Smooth muscle cell (in vitro differentiated cells): Measurements from ENCODE around the gene FBN2. TPM values are rescaled to one million over a fixed set of nuclear protein-coding genes. Genes with fewer than 3 reads are reported as not detected.

Experiments
- DNase-seq: peaks from one replicate; lab custom pipeline; 2025; ENCODE audit not compliant: unreplicated experiment; lab: John Stamatoyannopoulos, UW
- H2AFZ ChIP-seq: fragments of 200-600 bp; sonication (generic); 2 replicates; pipeline ENCODE4 v1.6.0; 2016; ENCODE audit warnings: antibody characterized with exemption, low read depth, mild to moderate bottlenecking
- H3F3A ChIP-seq: fragments of 200-600 bp; sonication (generic); 2 replicates; pipeline ENCODE4 v1.6.0; 2017; ENCODE audit warnings: antibody characterized with exemption, low read depth
- H3K27ac ChIP-seq: fragments of 200-600 bp; sonication (generic); 2 replicates; pipeline ENCODE4 v1.5.1; 2016; ENCODE audit warnings: low read depth, mild to moderate bottlenecking
- H3K27me3 ChIP-seq: fragments of 200-600 bp; sonication (generic); 2 replicates; pipeline ENCODE4 v1.6.1; 2016; ENCODE audit warnings: low read depth, mild to moderate bottlenecking
- H3K36me3 ChIP-seq: fragments of 200-600 bp; sonication (generic); 2 replicates; pipeline ENCODE4 v1.5.1; 2016; ENCODE audit warnings: low read depth
- H3K4me1 ChIP-seq: fragments of 200-600 bp; sonication (generic); 2 replicates; pipeline ENCODE4 v1.5.1; 2016; ENCODE audit warnings: low read depth
- H3K4me2 ChIP-seq: fragments of 200-600 bp; sonication (generic); 2 replicates; pipeline ENCODE4 v1.6.0; 2016; ENCODE audit warnings: mild to moderate bottlenecking
- H3K4me3 ChIP-seq: fragments of 200-600 bp; sonication (generic); 2 replicates; pipeline ENCODE4 v1.5.1; 2016; ENCODE audit warnings: mild to moderate bottlenecking
- H3K79me2 ChIP-seq: fragments of 200-600 bp; sonication (generic); 2 replicates; pipeline ENCODE4 v1.6.0; 2016; ENCODE audit warnings: low read depth, mild to moderate bottlenecking
- H3K9ac ChIP-seq: fragments of 200-600 bp; sonication (generic); 2 replicates; pipeline ENCODE4 v1.6.0; 2016; ENCODE audit warnings: low read depth
- H3K9me3 ChIP-seq: fragments of 200-600 bp; sonication (generic); replicated peaks from 2 replicates; pipeline ENCODE4 v1.5.1; 2016; ENCODE audit warnings: low read depth
- H4K20me1 ChIP-seq: fragments of 200-600 bp; sonication (generic); 2 replicates; pipeline ENCODE4 v1.6.0; 2016; ENCODE audit warnings: low read depth
- CTCF ChIP-seq: fragments of 200-600 bp; sonication (generic); IDR thresholded peaks from 2 replicates; pipeline ENCODE4 v1.5.1; 2017; ENCODE audit warnings: borderline replicate concordance, mild to moderate bottlenecking, antibody characterized with exemption; ENCODE audit not compliant: insufficient read depth, poor library complexity, severe bottlenecking
- WGBS: methylation state at CpG from one replicate; pipeline ENCODE4 v1.1.7; 2016; ENCODE audit warnings: low lambda C conversion rate; 5-methylcytosine and 5-hydroxymethylcytosine counted together
- polyA plus RNA-seq: library from polyadenylated mRNA; unstranded; fragments of >200 nt; fragmentation: Nextera tagmentation; extraction: Ambion mirVana; gene quantifications from 2 replicates; pipeline ENCODE4 v1.2.1, GENCODE V29; 2016
- total RNA-seq: library from RNA; depleted of rRNA; stranded (reverse); fragments of >200 nt; gene quantifications from 2 replicates; pipeline ENCODE4 v1.2.3, GENCODE V29; 2014

Gene FBN2
- total and polyA plus RNA-seq, 2 experiments from 2014 or later = 17.2 to 25.9 TPM

- Histone ChIP-seq H4K20me1 (no peaks in the 10 kb centered on the region), H3K79me2 (no peaks in the 10 kb centered on the region), H3K9ac (no peak overlapping the region), H3K4me1 (no peaks in the 10 kb centered on the region), H3K27ac (no peak overlapping the region), H2AFZ (no peak overlapping the region), H3K4me2 (no peak overlapping the region), H3F3A (no peaks in the 10 kb centered on the region), H3K9me3 (no peaks in the 10 kb centered on the region), H3K36me3 (no peaks in the 10 kb centered on the region), H3K27me3 (no peaks in the 10 kb centered on the region), H3K4me3 (no peak overlapping the region)
- WGBS = 95% methylated on average over 3 of the region's 3 CpGs
- no peak for DNase-seq
- no peak for TF ChIP-seq CTCF
Observed at GRCh38 chr5:128264564-128265360, 273.3 kb downstream of the FBN2 start.

- no peak for TF ChIP-seq CTCF
- H3K79me2 ChIP-seq = no peaks in the 10 kb centered on the region
- no peaks in the 10 kb centered on the region for H3K36me3 ChIP-seq
- no peaks in the 10 kb centered on the region for H4K20me1 ChIP-seq
- WGBS = 91% methylated on average over 12 of the region's 12 CpGs
- H3K4me2 ChIP-seq = no peak overlapping the region
- H2AFZ ChIP-seq = no peak overlapping the region
- DNase-seq = no peak
- H3K4me1 ChIP-seq = no peaks in the 10 kb centered on the region
- H3K27ac ChIP-seq = no peak overlapping the region
- H3K9ac ChIP-seq = no peak overlapping the region
- H3F3A ChIP-seq = no peaks in the 10 kb centered on the region
- H3K4me3 ChIP-seq = no peak overlapping the region
- H3K9me3 ChIP-seq = no peaks in the 10 kb centered on the region
- H3K27me3 ChIP-seq = no peaks in the 10 kb centered on the region
Observed at GRCh38 chr5:128263357-128263756, 274.7 kb downstream of the FBN2 start.

GRCh38 chr5:128262911-128263310 lies 275.1 kb downstream of the FBN2 start:
- H3K4me2 ChIP-seq = no peak overlapping the region
- 97% methylated on average over 6 of the region's 6 CpGs for WGBS
- no peaks in the 10 kb centered on the region for H3K36me3 ChIP-seq
- no peaks in the 10 kb centered on the region for H3F3A ChIP-seq
- no peaks in the 10 kb centered on the region for H3K27me3 ChIP-seq
- TF ChIP-seq CTCF = no peak
- no peak overlapping the region for H3K27ac ChIP-seq
- no peak overlapping the region for H3K4me3 ChIP-seq
- H3K9ac ChIP-seq = no peak overlapping the region
- H3K4me1 ChIP-seq = no peaks in the 10 kb centered on the region
- DNase-seq = no peak
- no peaks in the 10 kb centered on the region for H3K9me3 ChIP-seq
- no peaks in the 10 kb centered on the region for H4K20me1 ChIP-seq
- no peak overlapping the region for H2AFZ ChIP-seq
- no peaks in the 10 kb centered on the region for H3K79me2 ChIP-seq

GRCh38 chr5:128259607-128260021 lies 278.4 kb downstream of the FBN2 start:
- no peaks in the 10 kb centered on the region for H3K9me3 ChIP-seq
- 96% methylated on average over 11 of the region's 11 CpGs for WGBS
- TF ChIP-seq CTCF = no peak

More at GRCh38 chr5:128259607-128260021, 278.4 kb downstream of the FBN2 start:
- no peak overlapping the region for H3K27ac ChIP-seq
- H3K4me3 ChIP-seq = no peak overlapping the region
- no peaks in the 10 kb centered on the region for H3K4me1 ChIP-seq
- no peaks in the 10 kb centered on the region for H3F3A ChIP-seq
- H4K20me1 ChIP-seq = no peaks in the 10 kb centered on the region
- no peaks in the 10 kb centered on the region for H3K36me3 ChIP-seq
- H3K79me2 ChIP-seq = no peaks in the 10 kb centered on the region
- H2AFZ ChIP-seq = no peak overlapping the region
- no peak for DNase-seq
- H3K9ac ChIP-seq = no peak overlapping the region
- H3K4me2 ChIP-seq = no peak overlapping the region
- no peaks in the 10 kb centered on the region for H3K27me3 ChIP-seq
